HCT116 (cell line): ENCODE data around the gene ARSG.

ENCODE experiments used
- EZH2 ChIP-seq: fragments of 200-600 bp; sonication (generic); IDR thresholded peaks from 2 replicates; pipeline ENCODE4 v1.6.1; 2017; ENCODE audit warnings: antibody characterized with exemption, mixed run types
- EZH2phosphoT487 ChIP-seq: fragments of 200-600 bp; IDR thresholded peaks from 2 replicates; pipeline ENCODE4 v1.6.1; 2018; ENCODE audit warnings: antibody characterized with exemption, borderline replicate concordance
- SP1 ChIP-seq: IDR thresholded peaks from 2 replicates; pipeline ENCODE4 v1.6.1; 2012; ENCODE audit warnings: low read depth
- SRF ChIP-seq: IDR thresholded peaks from 2 replicates; pipeline ENCODE4 v1.6.1; 2012; ENCODE audit warnings: low read depth
- YY1 ChIP-seq: IDR thresholded peaks from 2 replicates; pipeline ENCODE4 v1.6.1; 2011; ENCODE audit warnings: low read length, low read depth, moderate library complexity, mild to moderate bottlenecking; ENCODE audit not compliant: insufficient replicate concordance; ENCODE audit errors: extremely low read depth
- ZNF274 ChIP-seq: fragments of 200-500 bp; sonication (Bioruptor generic); IDR thresholded peaks from 2 replicates; pipeline ENCODE4 v1.6.1; 2014; ENCODE audit warnings: mild to moderate bottlenecking, low read depth, low read length, inconsistent platforms
- TF ChIP-seq, protein P1 (sequence below), 3 experiments: fragments of 200-600 bp in 1 of 3; sonication (generic) in 1 of 3; IDR thresholded peaks in 2 of 3; conservative IDR thresholded peaks in 1 of 3; 2 replicates each; pipeline ENCODE4 v1.5.1; 2012 to 2017; ENCODE audit warnings: low read depth in 2 of 3, low read length in 2 of 3, antibody characterized with exemption in 1 of 3, borderline replicate concordance in 1 of 3, control low read depth in 1 of 3, mild to moderate bottlenecking in 1 of 3, mixed read lengths in 1 of 3, mixed run types in 1 of 3, moderate library complexity in 1 of 3; ENCODE audit not compliant: insufficient read depth in 1 of 3

DNA sequence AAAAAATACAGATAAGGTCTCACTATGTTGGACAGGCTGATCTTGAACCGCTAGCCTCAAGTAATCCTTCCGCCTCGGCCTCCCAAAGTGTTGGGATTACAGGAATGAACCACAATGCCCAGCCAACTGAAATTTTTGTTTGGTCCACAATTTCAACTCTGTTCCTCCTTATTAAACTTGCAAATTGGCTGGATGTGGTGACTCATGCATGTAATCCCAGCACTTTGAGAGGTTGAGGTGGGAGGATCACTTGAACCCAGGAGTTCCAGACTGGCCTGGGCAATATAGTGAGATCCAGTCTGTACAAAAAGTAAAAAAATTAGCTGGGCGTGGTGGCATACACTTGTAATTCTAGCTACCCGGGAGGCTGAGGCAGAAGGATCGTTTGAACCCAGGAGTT is 13.4 kb downstream of the ARSG start:
- TF ChIP-seq YY1 = no peak
- TF ChIP-seq, protein P1, sequence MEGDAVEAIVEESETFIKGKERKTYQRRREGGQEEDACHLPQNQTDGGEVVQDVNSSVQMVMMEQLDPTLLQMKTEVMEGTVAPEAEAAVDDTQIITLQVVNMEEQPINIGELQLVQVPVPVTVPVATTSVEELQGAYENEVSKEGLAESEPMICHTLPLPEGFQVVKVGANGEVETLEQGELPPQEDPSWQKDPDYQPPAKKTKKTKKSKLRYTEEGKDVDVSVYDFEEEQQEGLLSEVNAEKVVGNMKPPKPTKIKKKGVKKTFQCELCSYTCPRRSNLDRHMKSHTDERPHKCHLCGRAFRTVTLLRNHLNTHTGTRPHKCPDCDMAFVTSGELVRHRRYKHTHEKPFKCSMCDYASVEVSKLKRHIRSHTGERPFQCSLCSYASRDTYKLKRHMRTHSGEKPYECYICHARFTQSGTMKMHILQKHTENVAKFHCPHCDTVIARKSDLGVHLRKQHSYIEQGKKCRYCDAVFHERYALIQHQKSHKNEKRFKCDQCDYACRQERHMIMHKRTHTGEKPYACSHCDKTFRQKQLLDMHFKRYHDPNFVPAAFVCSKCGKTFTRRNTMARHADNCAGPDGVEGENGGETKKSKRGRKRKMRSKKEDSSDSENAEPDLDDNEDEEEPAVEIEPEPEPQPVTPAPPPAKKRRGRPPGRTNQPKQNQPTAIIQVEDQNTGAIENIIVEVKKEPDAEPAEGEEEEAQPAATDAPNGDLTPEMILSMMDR (IDR thresholded peaks at IDR 0.05 in 2 of 3, conservative IDR thresholded peaks at IDR 0.05 in 1 of 3; ENCODE audit: borderline replicate concordance in 1 of 3, insufficient read depth in 1 of 3, low read depth in 2 of 3, low read length in 2 of 3) = no peak
- TF ChIP-seq ZNF274 = no peak
- TF ChIP-seq EZH2 = no peak
- TF ChIP-seq SRF = no peak
- TF ChIP-seq SP1 = no peak
- TF ChIP-seq EZH2phosphoT487 = no peak
